BJ (cell line): ENCODE data around the gene SMCO4. TPM values are rescaled to one million over a fixed set of nuclear protein-coding genes. Genes with fewer than 3 reads are reported as not detected.

ENCODE experiments used
- CTCF ChIA-PET: fragments of 350-600 bp; formaldehyde crosslinking; extraction: SDS; loops from one replicate; lab custom pipeline; 2021; ENCODE audit warnings: antibody characterized with exemption, inconsistent platforms; lab: Yijun Ruan, JAX
- POLR2A ChIA-PET: fragments of 300-600 bp; sonication (Branson Sonifier 250); formaldehyde crosslinking; extraction: SDS; loops from one replicate; lab custom pipeline; 2021; ENCODE audit warnings: antibody characterized with exemption; lab: Charles Lee
- DNase-seq: peaks from one replicate; pipeline ENCODE4 v3.0.0-alpha.2; 2011; ENCODE audit warnings: low read depth
- H3K27me3 ChIP-seq: 2 replicates; pipeline ENCODE4 v1.6.0; 2011; ENCODE audit warnings: low read length; ENCODE audit not compliant: control insufficient read depth, insufficient read depth
- H3K36me3 ChIP-seq: 2 replicates; pipeline ENCODE4 v1.5.1; 2011; ENCODE audit warnings: low read length; ENCODE audit not compliant: control insufficient read depth, insufficient read depth
- H3K4me3 ChIP-seq: 2 replicates; pipeline ENCODE4 v1.5.1; 2011; ENCODE audit warnings: low read depth, mild to moderate bottlenecking, control low read depth, low read length
- CTCF ChIP-seq: IDR thresholded peaks from 2 replicates; pipeline ENCODE4 v1.5.1; 2011; ENCODE audit warnings: low read depth, mild to moderate bottlenecking, control low read depth, inconsistent platforms, low read length, moderate library complexity; ENCODE audit not compliant: insufficient read depth
- polyA plus RNA-seq: library from polyadenylated mRNA; depleted of rRNA; stranded (reverse); fragments of >200 nt; gene quantifications from 2 replicates; pipeline ENCODE4 v1.2.3, GENCODE V29; 2011

SMCO4 gene
- polyA plus RNA-seq, 1 experiment: 12.8 TPM

- Histone ChIP-seq H3K4me3 (no peak overlapping the region), H3K27me3 (no peaks in the 10 kb centered on the region), H3K36me3 (no peaks in the 10 kb centered on the region)
- no peak for TF ChIP-seq CTCF
- DNase-seq: no peak
- POLR2A ChIA-PET: no interaction called here
- CTCF ChIA-PET: interaction anchor here (4.4 kb wide), 1 partner anchor 11 kb away, joined by 24 read pairs; the partner anchor contains the start of gene SMCO4
These were observed 12.7 kb downstream of the SMCO4 start for GRCh38 chr11:93530468-93530826.

- no peak for DNase-seq
- ChIA-PET POLR2A (no interaction called here), CTCF (interaction anchor here (4.4 kb wide), 1 partner anchor 12 kb away, joined by 24 read pairs; the partner anchor contains the start of gene SMCO4)
- Histone ChIP-seq H3K36me3 (no peaks in the 10 kb centered on the region), H3K4me3 (no peak overlapping the region), H3K27me3 (no peaks in the 10 kb centered on the region)
- no peak for TF ChIP-seq CTCF
These were observed 13.3 kb downstream of the SMCO4 start for GRCh38 chr11:93529707-93530467.

GRCh38 chr11:93528757-93529645 is 14.2 kb downstream of the SMCO4 start:
- CTCF ChIA-PET: no interaction called here
- H3K36me3 ChIP-seq: no peaks in the 10 kb centered on the region
- no peak for DNase-seq
- TF ChIP-seq CTCF: no peak
- no peaks in the 10 kb centered on the region for H3K27me3 ChIP-seq
- no peak overlapping the region for H3K4me3 ChIP-seq
- POLR2A ChIA-PET: no interaction called here

GRCh38 chr11:93528252-93528651 is 14.9 kb downstream of the SMCO4 start:
- no peak overlapping the region for H3K4me3 ChIP-seq
- DNase-seq: no peak
- POLR2A ChIA-PET: no interaction called here
- no peaks in the 10 kb centered on the region for H3K36me3 ChIP-seq
- TF ChIP-seq CTCF: no peak
- CTCF ChIA-PET: no interaction called here
- H3K27me3 ChIP-seq: no peaks in the 10 kb centered on the region
